GM20000 (cell line): ENCODE results near the gene STXBP5.

ENCODE experiments used
- DNase-seq: peaks from one replicate; pipeline ENCODE4 v3.0.0; 2012; ENCODE audit warnings: low spot score
- TF ChIP-seq, protein P1 (sequence below): IDR thresholded peaks from 2 replicates; pipeline ENCODE4 v1.5.1; 2012; ENCODE audit warnings: mild to moderate bottlenecking, control low read depth; ENCODE audit errors: extremely low read depth, missing control alignments

Gene STXBP5

GRCh38 chr6:147204843-147205311 is 660 bp downstream of the STXBP5 start:
- TF ChIP-seq, protein P1, sequence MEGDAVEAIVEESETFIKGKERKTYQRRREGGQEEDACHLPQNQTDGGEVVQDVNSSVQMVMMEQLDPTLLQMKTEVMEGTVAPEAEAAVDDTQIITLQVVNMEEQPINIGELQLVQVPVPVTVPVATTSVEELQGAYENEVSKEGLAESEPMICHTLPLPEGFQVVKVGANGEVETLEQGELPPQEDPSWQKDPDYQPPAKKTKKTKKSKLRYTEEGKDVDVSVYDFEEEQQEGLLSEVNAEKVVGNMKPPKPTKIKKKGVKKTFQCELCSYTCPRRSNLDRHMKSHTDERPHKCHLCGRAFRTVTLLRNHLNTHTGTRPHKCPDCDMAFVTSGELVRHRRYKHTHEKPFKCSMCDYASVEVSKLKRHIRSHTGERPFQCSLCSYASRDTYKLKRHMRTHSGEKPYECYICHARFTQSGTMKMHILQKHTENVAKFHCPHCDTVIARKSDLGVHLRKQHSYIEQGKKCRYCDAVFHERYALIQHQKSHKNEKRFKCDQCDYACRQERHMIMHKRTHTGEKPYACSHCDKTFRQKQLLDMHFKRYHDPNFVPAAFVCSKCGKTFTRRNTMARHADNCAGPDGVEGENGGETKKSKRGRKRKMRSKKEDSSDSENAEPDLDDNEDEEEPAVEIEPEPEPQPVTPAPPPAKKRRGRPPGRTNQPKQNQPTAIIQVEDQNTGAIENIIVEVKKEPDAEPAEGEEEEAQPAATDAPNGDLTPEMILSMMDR: no peak
- DNase-seq: no peak

DNA sequence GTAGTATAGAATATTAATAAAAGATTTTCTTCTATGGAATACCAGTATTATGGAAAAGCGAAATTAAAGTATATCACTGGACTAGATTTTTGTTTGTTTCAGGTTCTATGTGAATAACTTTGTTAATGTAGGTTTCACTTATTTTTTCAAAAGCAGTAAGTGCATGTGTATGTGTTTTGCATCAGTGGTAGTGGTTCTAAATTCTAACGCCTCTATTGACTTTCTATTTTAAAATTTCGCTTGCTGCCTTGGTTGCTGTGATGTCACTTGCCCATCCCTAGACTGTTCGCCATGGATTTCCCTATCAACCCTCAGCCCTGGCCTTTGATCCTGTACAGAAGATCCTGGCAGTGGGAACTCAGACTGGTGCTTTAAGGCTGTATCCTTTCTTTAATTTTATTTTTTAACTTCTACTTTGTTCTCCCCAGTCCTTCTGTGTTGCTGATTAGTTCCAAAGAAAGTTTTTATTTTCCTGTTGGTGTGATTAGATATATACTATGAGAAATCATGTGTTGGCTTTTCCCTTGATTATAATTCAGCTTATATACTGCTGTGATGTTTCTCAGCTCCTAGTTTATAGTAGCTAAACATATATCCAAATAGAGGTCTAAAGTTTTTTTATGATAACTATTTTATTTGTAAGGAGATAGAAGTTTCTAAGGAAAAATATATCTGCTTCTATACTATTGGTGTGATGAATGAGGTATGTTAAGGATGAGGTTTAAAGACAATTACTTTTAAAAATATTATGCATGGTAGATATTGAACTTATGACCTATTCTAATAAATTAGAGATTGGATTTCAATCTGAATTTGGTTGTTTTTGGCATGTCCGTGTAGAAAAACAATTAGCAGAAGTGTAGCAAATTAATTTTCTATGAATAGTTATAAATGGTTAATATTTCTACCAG is 1.7 kb downstream of the STXBP5 start:
- TF ChIP-seq, protein P1: no peak
- no peak for DNase-seq

DNA sequence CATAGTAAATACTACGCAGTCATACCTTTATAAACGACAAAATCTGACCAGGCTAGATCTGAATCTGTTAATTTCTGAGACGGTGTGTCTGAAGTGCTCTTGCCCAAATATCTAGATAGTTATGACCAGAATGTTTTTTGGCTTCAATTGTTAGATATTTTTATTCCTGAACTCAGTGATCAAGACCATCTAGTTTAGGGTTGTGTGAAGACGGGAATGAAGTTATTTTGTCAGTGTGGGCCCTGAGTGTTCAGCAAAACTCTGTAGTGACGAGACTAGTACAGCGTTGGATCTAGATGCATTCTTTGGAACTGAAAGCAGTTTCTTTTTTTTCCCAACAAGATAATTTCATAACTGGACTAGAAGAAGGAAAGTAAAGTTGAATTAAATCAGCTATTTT is 3.1 kb downstream of the STXBP5 start:
- no peak for DNase-seq
- TF ChIP-seq, protein P1: no peak

DNA sequence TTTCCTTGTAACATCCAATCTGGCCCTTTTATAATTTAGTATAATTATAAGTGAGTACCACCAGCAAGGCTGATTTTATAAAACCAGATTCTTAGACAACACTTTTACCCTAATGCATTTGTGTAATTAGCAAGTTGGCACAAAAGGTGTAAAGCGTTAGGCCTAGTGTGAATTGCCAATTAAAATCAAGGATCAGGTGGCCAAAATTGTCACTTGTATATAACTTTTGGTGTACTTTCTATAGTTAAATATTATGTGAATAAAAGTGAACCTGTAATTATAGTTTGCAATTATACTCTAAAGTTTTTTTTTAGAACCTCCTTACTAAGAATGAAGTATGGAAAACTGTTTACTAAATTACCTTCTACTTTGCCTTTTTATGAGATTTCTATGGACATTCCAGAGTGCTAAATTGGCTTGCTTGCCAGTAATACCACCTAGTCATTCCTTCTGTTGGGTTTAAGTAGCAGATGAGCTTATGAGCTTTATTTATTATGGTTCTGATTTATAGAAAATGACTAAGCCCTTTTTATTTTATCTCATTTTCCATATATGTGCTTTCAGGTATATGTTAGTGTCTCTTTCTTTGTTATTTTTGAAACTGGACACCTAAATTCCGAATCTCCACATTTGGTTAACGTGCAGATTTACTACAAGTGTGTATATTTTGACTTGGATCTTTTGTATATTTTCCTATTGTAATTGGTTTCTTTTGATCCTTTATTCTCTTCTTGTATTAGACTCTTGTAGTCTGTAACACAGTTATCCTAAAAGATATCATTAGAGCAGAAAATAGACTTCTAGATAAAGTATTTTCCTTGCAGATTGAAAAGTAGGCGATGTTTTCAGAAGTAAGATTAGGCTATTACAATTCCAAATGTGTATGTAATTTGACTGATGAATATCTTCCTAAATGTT is 3.9 kb downstream of the STXBP5 start:
- TF ChIP-seq, protein P1: no peak
- no peak for DNase-seq

DNA sequence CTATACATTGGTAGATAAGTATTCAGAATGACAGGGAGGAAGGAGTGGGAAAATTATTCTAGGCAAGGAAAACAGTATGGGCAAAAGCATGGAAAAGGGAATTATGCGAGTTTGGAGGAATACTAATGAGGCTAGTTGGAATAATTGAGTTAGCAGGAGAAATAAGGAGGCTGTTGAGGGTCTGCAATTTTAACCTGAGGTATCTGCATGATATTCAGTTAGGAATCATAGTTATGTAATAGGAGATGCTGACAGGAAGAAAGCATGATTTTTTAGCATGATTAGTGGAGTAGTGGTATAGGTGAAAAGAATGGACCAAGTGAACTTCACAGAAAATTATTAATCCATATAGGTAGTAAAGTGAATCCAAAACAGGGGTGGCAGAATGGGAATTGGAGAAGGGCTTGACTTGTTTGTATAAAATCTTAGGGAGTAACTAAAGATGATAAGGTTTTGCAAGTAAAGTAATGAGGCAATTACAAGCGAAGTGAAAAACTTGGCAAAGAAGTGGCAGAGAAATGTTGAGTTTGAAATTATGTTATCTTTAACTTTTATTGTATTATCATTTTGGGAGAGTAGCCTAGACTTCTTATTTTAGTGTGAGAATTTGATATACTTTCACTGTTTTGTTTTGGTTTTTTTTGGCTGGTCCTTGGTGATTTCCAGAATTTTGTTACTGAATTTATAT is 5.7 kb downstream of the STXBP5 start:
- DNase-seq: no peak
- TF ChIP-seq, protein P1: no peak

DNA sequence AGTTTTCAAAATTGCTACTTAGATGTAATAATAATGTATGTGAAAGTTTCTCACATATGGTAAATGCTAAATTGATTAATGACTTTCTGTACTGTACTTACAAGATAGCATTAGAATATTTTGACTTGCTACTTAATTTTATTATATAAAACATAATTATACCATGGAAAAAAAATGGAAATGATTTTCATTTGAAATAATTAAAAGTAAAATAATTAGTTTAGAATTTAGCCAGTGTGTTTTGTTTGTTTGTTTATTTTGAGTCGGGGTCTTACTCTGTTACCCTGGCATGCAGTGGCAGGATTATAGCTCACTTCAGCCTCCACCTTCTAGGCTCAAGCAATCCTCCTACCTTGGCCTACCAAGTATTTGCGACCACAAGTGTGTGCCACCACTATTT is 7.1 kb downstream of the STXBP5 start:
- TF ChIP-seq, protein P1: no peak
- no peak for DNase-seq
